GM12873 (cell line): ENCODE data around the gene CTNNA2.
A peak's percentile ranks its signal among the peaks of the same experiment; 100 is the strongest.

ENCODE experiments used
- TF ChIP-seq, protein P1 (sequence below): IDR thresholded peaks from 2 replicates; pipeline ENCODE4 v1.5.1; 2012; ENCODE audit warnings: low read depth, mild to moderate bottlenecking, moderate library complexity, low read length, control low read depth; ENCODE audit not compliant: insufficient read depth; ENCODE audit errors: missing control alignments

CTNNA2 gene

DNA sequence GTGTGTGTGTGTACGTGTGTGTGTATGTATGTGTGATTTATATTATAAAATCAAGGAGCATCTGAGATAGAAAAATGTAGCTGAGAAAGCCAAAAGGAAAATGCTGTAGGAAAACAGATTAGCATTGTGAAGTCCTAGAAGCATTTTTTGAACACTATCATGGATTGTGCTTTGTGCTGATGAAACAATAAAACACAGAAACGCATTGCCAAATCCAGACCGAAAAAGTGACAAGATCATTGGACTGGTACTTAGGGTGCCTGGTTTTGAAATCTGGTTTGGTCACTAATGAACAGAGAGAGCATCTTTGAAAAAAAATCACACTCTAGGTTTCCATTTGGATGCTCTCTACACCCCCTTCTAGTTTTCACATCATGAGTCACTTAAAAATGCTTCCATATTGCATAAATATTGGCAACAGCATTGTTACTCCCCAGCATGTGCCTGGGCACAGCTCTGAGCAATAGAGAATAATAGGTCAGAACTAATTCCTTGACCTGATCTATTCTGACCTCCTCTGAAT lies 1006.3 kb downstream of the CTNNA2 start:
- TF ChIP-seq, protein P1, sequence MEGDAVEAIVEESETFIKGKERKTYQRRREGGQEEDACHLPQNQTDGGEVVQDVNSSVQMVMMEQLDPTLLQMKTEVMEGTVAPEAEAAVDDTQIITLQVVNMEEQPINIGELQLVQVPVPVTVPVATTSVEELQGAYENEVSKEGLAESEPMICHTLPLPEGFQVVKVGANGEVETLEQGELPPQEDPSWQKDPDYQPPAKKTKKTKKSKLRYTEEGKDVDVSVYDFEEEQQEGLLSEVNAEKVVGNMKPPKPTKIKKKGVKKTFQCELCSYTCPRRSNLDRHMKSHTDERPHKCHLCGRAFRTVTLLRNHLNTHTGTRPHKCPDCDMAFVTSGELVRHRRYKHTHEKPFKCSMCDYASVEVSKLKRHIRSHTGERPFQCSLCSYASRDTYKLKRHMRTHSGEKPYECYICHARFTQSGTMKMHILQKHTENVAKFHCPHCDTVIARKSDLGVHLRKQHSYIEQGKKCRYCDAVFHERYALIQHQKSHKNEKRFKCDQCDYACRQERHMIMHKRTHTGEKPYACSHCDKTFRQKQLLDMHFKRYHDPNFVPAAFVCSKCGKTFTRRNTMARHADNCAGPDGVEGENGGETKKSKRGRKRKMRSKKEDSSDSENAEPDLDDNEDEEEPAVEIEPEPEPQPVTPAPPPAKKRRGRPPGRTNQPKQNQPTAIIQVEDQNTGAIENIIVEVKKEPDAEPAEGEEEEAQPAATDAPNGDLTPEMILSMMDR, result no peak

DNA sequence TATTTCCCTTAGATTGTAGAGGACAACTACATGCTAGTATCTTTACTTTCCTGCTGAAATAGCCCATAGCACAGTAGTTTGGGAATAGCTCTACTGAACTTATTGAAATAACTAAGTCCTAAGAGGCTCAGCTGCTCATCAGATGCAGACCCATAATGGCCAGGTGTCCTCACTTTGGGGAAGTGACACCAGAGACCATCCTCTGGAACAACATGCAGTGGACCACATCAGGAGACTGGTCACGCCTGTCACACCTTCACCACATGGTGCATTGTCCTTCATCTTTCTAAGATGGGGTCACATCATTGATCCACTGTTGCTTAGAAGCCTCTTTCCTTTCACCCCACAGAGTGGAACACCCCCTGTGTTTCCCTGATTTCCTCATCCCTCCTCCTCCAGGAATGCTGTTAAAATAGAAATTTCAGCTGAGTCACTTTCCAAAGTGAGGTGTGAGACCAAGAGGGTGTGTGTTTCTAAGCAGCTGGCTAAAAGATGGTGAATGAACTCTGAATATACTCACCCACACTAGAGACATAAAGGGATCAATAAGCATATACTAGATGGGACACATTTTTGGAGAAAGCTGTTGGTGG lies 1006.9 kb downstream of the CTNNA2 start:
- TF ChIP-seq, protein P1, result no peak

DNA sequence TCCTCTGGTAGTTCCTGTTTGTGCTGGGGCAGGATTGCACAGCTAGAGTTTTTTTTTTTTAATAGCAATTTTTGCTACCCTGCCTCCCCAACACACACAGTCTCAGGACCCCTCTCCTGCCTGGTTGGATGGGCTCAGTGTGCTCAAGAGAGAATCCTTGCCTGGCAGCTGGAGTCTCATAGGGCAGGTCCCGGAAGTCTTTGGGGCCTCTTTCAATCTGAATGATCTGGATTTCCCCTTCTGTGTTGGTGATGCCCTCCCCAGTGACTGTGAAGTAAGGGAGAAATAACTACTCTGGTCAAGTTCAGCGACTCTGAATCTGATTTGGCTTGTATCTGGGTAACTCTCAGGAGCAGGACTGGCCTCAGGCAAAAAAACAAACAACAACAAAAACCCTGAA lies 1012.3 kb downstream of the CTNNA2 start:
- TF ChIP-seq, protein P1, result no peak

DNA sequence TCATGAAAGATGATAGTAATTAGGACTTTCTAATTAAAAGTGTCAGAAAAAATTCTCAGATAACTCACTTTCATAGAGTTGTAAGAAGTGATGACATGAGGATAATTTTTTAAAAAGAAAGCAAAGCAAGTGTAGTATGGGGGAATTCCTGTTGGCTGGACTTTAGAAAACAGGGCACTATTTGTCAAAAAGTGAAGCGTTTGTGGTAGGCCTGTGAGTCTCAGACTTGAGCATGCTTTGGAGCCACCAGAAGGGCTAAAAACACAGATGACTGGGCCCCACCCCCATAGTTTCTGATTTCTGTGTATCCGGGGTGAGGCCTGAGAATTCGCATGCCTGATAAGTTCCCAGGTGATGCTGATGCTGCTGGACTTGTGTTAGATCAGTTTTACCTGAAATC lies 1014.3 kb downstream of the CTNNA2 start:
- TF ChIP-seq, protein P1, result no peak

DNA sequence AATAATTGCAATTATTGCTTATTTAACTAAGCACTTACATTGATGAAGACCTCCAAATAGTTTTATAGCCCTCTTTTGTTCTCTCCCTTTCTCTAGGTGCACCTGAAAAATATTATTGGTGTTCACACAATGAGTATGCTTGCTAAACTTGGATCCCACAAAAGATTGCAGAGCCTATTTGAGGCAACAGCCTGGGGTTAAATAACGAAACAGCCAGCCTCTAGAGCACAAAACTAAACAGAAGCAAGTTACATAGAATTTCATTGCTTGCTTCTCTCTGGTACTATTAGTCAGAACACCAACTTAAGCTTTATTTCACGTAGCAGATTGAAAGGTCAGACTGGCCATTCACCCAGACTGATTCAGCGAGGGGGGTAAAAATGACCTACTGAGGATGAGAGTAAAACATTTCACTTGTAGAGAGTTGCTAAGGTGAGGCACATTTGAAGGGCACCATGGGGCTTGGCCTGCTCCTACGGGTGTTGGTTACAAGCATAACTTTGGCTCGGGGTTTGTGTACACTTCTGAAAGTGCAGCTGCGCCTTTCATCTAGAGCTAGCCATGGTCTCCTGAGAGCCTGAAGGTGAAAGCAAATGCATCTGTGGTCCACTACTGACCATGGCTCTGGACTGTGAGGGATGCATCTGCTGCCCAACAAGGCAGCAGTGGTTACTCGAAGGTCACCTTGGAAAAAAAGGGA lies 1016.8 kb downstream of the CTNNA2 start:
- TF ChIP-seq, protein P1, result no peak

DNA sequence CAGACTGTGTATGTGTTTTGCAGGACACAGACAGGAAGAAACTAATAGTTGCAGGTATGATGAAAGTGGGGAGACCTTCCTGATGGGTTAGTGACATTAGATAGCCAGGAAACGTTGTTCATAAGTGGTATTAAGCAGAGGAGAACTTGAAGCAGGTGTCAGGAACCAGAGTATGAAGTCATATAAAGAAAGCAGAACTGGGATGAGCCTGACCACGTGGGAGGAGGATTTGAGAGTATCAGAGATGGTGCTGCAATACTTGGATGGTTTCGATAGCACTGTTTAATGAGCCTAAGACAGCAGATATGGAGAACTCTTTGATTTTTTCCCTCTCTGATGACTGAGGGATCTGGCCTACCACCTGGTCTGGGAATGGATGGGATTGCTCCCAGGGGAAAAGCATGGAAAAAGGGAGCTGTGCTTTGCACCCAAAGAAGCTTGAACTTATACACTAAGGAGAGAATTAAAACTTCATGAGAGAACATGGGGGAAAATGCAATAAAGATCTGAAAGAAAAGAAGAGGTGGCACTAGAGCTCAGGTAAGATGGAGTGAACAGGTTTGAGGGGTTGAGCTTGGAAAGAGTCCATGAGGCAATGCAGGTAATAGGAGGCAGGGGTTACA lies 1017.7 kb downstream of the CTNNA2 start:
- TF ChIP-seq, protein P1, result no peak

DNA sequence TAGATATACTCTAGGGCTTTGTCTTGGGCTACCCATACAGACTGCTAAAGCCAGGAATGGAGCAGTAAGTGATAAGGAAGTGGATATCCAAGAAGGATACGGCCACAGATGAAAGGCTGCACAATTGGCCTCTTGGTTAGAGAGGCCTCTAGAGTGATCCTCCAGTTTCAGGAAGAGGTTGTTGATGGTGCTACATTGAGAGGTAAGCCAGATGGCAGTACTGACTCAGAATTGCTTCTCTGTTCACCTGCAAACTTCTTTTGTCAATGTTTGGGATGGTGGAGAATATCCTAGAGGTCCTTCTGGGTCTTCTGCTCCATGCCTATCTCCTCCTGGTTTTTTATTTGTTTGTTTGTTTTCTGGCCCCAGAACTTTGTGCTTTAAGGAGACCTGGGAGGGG lies 1018.5 kb downstream of the CTNNA2 start:
- TF ChIP-seq, protein P1, result peak; percentile 40
